NB4 (cell line): ENCODE measurements around the gene NECTIN3.

ENCODE experiments used
- CTCF ChIP-seq: IDR thresholded peaks from one replicate; pipeline ENCODE4 v1.5.1; 2012; ENCODE audit warnings: low read depth, low read length
- MAX ChIP-seq: IDR thresholded peaks from 2 replicates; pipeline ENCODE4 v1.6.1; 2011; ENCODE audit warnings: low read depth, low read length
- MYC ChIP-seq: IDR thresholded peaks from 2 replicates; pipeline ENCODE4 v1.6.1; 2011; ENCODE audit warnings: low read depth, low read length
- POLR2A ChIP-seq: IDR thresholded peaks from 2 replicates; pipeline ENCODE4 v1.6.1; 2011; ENCODE audit warnings: mild to moderate bottlenecking; ENCODE audit not compliant: insufficient read length; ENCODE audit errors: extremely low read depth

GRCh38 chr3:111194048-111194447, 122.4 kb downstream of the NECTIN3 start:
- TF ChIP-seq CTCF: no peak
- TF ChIP-seq POLR2A: no peak
- no peak for TF ChIP-seq MAX
- no peak for TF ChIP-seq MYC
